DOHH2 (cell line): ENCODE data around the gene CORO2B.

Experiments used
- H3F3A ChIP-seq: fragments of 200-600 bp; sonication (generic), shearing (Covaris generic); 2 replicates; pipeline ENCODE4 v1.6.0; 2016; ENCODE audit warnings: antibody characterized with exemption, mild to moderate bottlenecking; ENCODE audit not compliant: control insufficient read depth, insufficient read depth
- H3K27ac ChIP-seq: fragments of 200-600 bp; sonication (generic); 2 replicates; pipeline ENCODE4 v1.5.1; 2014; ENCODE audit warnings: low read depth, mild to moderate bottlenecking, low read length, moderate library complexity
- H3K27me3 ChIP-seq: fragments of 200-600 bp; sonication (generic); 2 replicates; pipeline ENCODE4 v1.6.1; 2014; ENCODE audit warnings: mild to moderate bottlenecking, low read length, mixed read lengths; ENCODE audit not compliant: control insufficient read depth
- H3K36me3 ChIP-seq: fragments of 200-600 bp; sonication (generic); 2 replicates; pipeline ENCODE4 v1.6.1; 2014; ENCODE audit warnings: mild to moderate bottlenecking, low read length, moderate library complexity, mixed read lengths; ENCODE audit not compliant: control insufficient read depth
- H3K4me1 ChIP-seq: fragments of 200-600 bp; sonication (generic); 2 replicates; pipeline ENCODE4 v1.6.1; 2014; ENCODE audit warnings: mild to moderate bottlenecking, low read length, mixed read lengths; ENCODE audit not compliant: control insufficient read depth
- H3K4me2 ChIP-seq: fragments of 200-600 bp; sonication (generic); 2 replicates; pipeline ENCODE4 v1.6.0; 2014; ENCODE audit warnings: mild to moderate bottlenecking, low read length, moderate library complexity
- H3K4me3 ChIP-seq: fragments of 200-600 bp; sonication (generic); 2 replicates; pipeline ENCODE4 v1.5.1; 2014; ENCODE audit warnings: mild to moderate bottlenecking, low read length, mixed read lengths
- H3K79me2 ChIP-seq: fragments of 200-600 bp; sonication (generic); 2 replicates; pipeline ENCODE4 v1.6.1; 2014; ENCODE audit warnings: mild to moderate bottlenecking, low read length, mixed read lengths; ENCODE audit not compliant: control insufficient read depth
- H3K9me2 ChIP-seq: fragments of 200-600 bp; sonication (generic); replicated peaks from 2 replicates; pipeline ENCODE4 v1.6.1; 2014; ENCODE audit warnings: mild to moderate bottlenecking, low read length, mixed read lengths; ENCODE audit not compliant: control insufficient read depth
- H3K9me3 ChIP-seq: fragments of 200-600 bp; sonication (generic); 2 replicates; pipeline ENCODE4 v1.6.1; 2014; ENCODE audit warnings: antibody characterized with exemption, low read length, mixed read lengths; ENCODE audit not compliant: control insufficient read depth, insufficient read depth
- H4K20me1 ChIP-seq: fragments of 200-600 bp; sonication (generic); 2 replicates; pipeline ENCODE4 v1.6.0; 2014; ENCODE audit warnings: low read depth, mild to moderate bottlenecking, antibody characterized with exemption, low read length, moderate library complexity; ENCODE audit not compliant: control insufficient read depth, insufficient read depth
- EZH2phosphoT487 ChIP-seq: fragments of 200-600 bp; sonication (generic); IDR thresholded peaks from 2 replicates; pipeline ENCODE4 v1.6.1; 2017; ENCODE audit warnings: borderline replicate concordance, mild to moderate bottlenecking, antibody characterized with exemption, low read length, moderate library complexity, mixed read lengths
- TF ChIP-seq, protein P1 (sequence below): fragments of 200-600 bp; sonication (generic); IDR thresholded peaks from one replicate; pipeline ENCODE4 v1.5.1; 2014; ENCODE audit warnings: antibody characterized with exemption, mild to moderate bottlenecking, low read depth, low read length; ENCODE audit not compliant: poor library complexity, severe bottlenecking

CORO2B gene

DNA sequence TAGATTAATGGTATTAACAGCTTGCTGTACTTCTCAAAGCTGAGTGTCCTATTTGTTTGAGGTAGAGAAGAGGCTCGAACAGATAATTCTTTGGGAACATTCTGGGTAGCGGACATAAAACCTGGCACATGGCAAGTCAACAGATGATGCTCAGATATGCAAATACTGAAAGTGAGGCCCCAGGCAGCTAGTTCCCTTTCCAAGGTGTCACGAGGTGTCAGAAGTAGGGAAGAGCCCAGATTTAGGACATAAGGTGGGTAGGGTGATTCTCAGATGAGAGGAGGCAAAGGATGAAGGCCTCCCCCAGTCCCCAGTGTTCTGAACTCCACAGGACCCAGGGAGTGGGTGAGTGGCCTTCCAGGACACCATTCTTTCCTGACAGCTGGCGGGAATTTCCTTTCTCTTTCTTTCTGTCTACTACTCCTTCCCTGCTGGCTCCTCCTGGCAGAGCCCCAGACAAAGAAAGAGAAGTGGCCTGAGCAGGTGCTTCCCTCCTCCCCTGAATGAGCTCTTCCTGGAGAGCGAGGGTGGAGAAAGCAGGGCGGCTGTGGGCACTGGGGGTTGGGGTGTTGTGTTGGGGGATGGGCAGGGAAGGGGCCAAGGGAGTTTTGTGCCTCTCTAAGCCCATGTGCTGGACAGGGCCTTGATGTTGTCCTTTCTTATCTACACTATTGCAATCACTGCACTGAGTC lies 87.5 kb downstream of the CORO2B start:
- H4K20me1 ChIP-seq: no peaks in the 10 kb centered on the region
- TF ChIP-seq, protein P1, sequence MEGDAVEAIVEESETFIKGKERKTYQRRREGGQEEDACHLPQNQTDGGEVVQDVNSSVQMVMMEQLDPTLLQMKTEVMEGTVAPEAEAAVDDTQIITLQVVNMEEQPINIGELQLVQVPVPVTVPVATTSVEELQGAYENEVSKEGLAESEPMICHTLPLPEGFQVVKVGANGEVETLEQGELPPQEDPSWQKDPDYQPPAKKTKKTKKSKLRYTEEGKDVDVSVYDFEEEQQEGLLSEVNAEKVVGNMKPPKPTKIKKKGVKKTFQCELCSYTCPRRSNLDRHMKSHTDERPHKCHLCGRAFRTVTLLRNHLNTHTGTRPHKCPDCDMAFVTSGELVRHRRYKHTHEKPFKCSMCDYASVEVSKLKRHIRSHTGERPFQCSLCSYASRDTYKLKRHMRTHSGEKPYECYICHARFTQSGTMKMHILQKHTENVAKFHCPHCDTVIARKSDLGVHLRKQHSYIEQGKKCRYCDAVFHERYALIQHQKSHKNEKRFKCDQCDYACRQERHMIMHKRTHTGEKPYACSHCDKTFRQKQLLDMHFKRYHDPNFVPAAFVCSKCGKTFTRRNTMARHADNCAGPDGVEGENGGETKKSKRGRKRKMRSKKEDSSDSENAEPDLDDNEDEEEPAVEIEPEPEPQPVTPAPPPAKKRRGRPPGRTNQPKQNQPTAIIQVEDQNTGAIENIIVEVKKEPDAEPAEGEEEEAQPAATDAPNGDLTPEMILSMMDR: no peak
- no peaks in the 10 kb centered on the region for H3K9me2 ChIP-seq
- H3K79me2 ChIP-seq: no peaks in the 10 kb centered on the region
- no peaks in the 10 kb centered on the region for H3K36me3 ChIP-seq
- peak overlapping the region; percentile 37 for H3K4me2 ChIP-seq
- peaks cover 16% of the 10 kb centered on the region for H3K27me3 ChIP-seq
- peaks cover 12% of the 10 kb centered on the region for H3K4me1 ChIP-seq
- no peak overlapping the region for H3K27ac ChIP-seq
- no peak overlapping the region for H3K4me3 ChIP-seq
- no peaks in the 10 kb centered on the region for H3F3A ChIP-seq
- no peaks in the 10 kb centered on the region for H3K9me3 ChIP-seq

DNA sequence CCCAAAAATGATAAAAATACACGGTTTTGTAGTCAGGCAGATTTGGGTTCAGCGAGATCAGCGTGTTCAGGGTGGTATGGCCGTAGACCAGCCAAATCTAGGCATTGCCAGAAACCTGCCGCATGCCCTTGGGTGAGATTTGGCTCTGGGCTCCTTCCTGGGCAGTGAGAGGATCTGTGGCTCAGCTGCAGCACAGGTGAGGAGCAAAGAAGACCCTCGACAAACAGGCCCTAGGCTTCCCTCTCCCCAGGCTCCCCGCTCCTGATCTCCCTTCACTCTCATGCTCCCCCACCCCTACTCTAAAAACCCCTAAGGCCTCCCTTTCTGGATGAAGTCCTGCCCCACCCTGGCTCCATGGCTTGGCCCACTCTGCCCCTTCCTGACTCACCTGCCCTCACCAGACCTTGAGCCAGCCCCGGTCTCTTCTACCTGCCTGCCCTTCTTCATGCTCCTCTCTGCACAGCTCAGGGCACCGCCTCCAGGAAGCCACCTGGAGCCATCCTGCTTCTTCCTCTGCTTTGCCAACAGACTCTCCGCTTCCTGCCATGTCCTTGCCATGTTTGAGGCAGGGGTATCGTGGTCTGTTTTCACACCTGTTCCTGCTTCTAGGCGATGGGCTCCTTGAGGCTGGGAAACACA lies 88.1 kb downstream of the CORO2B start:
- Histone ChIP-seq H3F3A (no peaks in the 10 kb centered on the region), H3K4me2 (peak overlapping the region; percentile 37), H3K4me3 (no peak overlapping the region), H3K79me2 (no peaks in the 10 kb centered on the region), H3K4me1 (peaks cover 12% of the 10 kb centered on the region), H3K9me2 (no peaks in the 10 kb centered on the region), H3K9me3 (no peaks in the 10 kb centered on the region), H3K36me3 (no peaks in the 10 kb centered on the region), H4K20me1 (no peaks in the 10 kb centered on the region), H3K27ac (no peak overlapping the region), H3K27me3 (peaks cover 23% of the 10 kb centered on the region)
- no peak for TF ChIP-seq EZH2phosphoT487
- TF ChIP-seq, protein P1: no peak

- Histone ChIP-seq H3K9me2 (no peaks in the 10 kb centered on the region), H3K4me1 (peaks cover 12% of the 10 kb centered on the region), H3K79me2 (no peaks in the 10 kb centered on the region), H3K27me3 (peaks cover 23% of the 10 kb centered on the region), H3F3A (no peaks in the 10 kb centered on the region), H4K20me1 (no peaks in the 10 kb centered on the region), H3K36me3 (no peaks in the 10 kb centered on the region), H3K9me3 (no peaks in the 10 kb centered on the region), H3K4me3 (no peak overlapping the region), H3K4me2 (no peak overlapping the region), H3K27ac (no peak overlapping the region)
- no peak for TF ChIP-seq EZH2phosphoT487
- TF ChIP-seq, protein P1: no peak
These were observed 89.2 kb downstream of the CORO2B start for GRCh38 chr15:68667800-68668625.
